Progenitor cell of endocrine pancreas (in vitro differentiated cells): Measurements from ENCODE around the gene CNGA3. TPM values are rescaled to one million over a fixed set of nuclear protein-coding genes. Genes with fewer than 3 reads are reported as not detected.
A peak's percentile ranks its signal among the peaks of the same experiment; 100 is the strongest.
"Not testable (repeated sequence)": the region's sequence is repeated elsewhere in the genome, so short reads cannot be mapped to it uniquely, and the experiment has no call there.

Experiments used
- DNase-seq: peaks from one replicate; pipeline ENCODE4 v3.0.0; 2021; ENCODE audit warnings: low spot score; ENCODE audit not compliant: unreplicated experiment
- H3K27ac Mint-ChIP-seq: 2 replicates; pipeline ENCODE4 v1.8.0; 2021; ENCODE audit warnings: mild to moderate bottlenecking, moderate library complexity, mixed read lengths
- H3K27me3 Mint-ChIP-seq: 2 replicates; pipeline ENCODE4 v1.8.0; 2021; ENCODE audit warnings: mixed read lengths
- H3K36me3 Mint-ChIP-seq: 2 replicates; pipeline ENCODE4 v1.8.0; 2022; ENCODE audit warnings: mixed read lengths; ENCODE audit not compliant: insufficient read depth
- H3K4me1 Mint-ChIP-seq: 2 replicates; pipeline ENCODE4 v1.8.0; 2021; ENCODE audit warnings: low read depth, mixed read lengths
- H3K4me3 Mint-ChIP-seq: 2 replicates; pipeline ENCODE4 v1.8.0; 2021; ENCODE audit warnings: low read depth, mild to moderate bottlenecking, moderate library complexity, mixed read lengths
- H3K9me3 Mint-ChIP-seq: 2 replicates; pipeline ENCODE4 v1.8.0; 2021; ENCODE audit warnings: low read depth, mixed read lengths
- total RNA-seq: library from RNA; stranded (reverse); gene quantifications from 2 replicates; pipeline ENCODE4 v1.2.1, GENCODE V29; 2021
- TF ChIP-seq, protein P1 (sequence below): fragments of 200-600 bp; sonication (generic); IDR thresholded peaks from one replicate; pipeline ENCODE4 v1.5.0; 2021; ENCODE audit warnings: antibody characterized with exemption, mild to moderate bottlenecking; ENCODE audit not compliant: unreplicated experiment

CNGA3 gene
- total RNA-seq, 1 donor from 2014 or later: 5.3 TPM

DNA sequence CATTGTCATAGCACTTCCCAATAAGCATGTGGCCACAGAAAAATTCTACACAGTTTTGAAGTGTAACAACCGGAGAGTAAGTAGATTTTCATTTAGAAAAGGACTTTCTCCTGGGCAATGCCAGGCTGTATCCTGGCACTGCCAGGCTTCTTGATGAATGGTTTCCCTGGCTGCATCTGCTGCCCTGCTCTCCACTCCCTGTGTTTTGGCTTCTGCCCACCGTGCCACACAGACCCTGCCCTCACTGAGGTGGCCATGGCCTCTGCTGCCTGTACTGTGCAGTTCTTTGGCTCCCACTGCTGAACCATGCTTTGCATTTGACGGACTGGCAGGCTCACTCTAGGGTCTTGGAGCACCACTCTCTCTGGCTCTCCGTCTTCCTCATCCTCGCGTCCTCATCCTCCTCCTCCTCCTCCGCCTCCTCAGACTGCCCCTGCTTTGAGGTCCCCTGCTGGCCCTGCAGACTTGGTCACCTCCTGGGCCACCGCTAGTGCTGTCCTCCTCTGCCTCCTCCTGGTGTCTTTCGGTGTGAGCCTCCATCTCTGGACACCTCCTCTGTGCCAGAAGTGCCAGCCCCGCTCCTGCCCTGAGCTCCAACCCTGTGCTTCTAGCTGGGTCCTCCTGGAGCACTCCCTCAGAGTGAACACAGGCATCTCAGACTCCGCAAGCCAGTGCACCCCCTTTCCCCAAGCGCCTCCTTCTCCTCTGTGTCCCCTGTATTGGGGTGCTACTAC, 45.9 kb upstream of the CNGA3 start:
- DNase-seq: no peak
- Mint-ChIP-seq H3K4me3 (no peak overlapping the region), H3K9me3 (no peaks in the 10 kb centered on the region), H3K27me3 (no peaks in the 10 kb centered on the region), H3K27ac (no peak overlapping the region), H3K4me1 (peaks cover 31% of the 10 kb centered on the region), H3K36me3 (no peaks in the 10 kb centered on the region)
- TF ChIP-seq, protein P1, sequence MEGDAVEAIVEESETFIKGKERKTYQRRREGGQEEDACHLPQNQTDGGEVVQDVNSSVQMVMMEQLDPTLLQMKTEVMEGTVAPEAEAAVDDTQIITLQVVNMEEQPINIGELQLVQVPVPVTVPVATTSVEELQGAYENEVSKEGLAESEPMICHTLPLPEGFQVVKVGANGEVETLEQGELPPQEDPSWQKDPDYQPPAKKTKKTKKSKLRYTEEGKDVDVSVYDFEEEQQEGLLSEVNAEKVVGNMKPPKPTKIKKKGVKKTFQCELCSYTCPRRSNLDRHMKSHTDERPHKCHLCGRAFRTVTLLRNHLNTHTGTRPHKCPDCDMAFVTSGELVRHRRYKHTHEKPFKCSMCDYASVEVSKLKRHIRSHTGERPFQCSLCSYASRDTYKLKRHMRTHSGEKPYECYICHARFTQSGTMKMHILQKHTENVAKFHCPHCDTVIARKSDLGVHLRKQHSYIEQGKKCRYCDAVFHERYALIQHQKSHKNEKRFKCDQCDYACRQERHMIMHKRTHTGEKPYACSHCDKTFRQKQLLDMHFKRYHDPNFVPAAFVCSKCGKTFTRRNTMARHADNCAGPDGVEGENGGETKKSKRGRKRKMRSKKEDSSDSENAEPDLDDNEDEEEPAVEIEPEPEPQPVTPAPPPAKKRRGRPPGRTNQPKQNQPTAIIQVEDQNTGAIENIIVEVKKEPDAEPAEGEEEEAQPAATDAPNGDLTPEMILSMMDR: no peak

DNA sequence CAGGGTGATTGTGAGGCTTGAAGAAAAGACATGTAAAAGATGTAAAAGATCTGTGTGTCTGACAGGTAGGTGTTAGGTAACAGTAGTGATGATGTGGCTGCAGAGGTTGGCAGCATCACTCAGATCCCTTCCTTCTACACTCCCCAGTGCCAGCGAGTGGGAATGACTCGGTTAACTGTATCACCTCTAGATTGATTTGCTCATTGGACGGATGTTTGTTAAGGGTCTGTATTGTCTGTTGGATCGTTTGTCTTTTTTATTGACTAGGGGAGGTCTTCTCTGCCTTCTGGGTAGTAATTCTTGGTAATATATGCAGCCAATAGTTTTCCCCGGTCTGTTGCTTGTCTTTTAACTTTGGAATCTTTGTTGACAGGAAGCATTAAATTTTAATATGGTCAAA, 44.8 kb upstream of the CNGA3 start:
- peaks cover 5% of the 10 kb centered on the region for H3K9me3 Mint-ChIP-seq
- H3K27ac Mint-ChIP-seq: no peak overlapping the region
- no peaks in the 10 kb centered on the region for H3K36me3 Mint-ChIP-seq
- peaks cover 6% of the 10 kb centered on the region for H3K27me3 Mint-ChIP-seq
- TF ChIP-seq, protein P1: no peak
- no peak overlapping the region for H3K4me3 Mint-ChIP-seq
- no peak for DNase-seq
- peaks cover 22% of the 10 kb centered on the region for H3K4me1 Mint-ChIP-seq

DNA sequence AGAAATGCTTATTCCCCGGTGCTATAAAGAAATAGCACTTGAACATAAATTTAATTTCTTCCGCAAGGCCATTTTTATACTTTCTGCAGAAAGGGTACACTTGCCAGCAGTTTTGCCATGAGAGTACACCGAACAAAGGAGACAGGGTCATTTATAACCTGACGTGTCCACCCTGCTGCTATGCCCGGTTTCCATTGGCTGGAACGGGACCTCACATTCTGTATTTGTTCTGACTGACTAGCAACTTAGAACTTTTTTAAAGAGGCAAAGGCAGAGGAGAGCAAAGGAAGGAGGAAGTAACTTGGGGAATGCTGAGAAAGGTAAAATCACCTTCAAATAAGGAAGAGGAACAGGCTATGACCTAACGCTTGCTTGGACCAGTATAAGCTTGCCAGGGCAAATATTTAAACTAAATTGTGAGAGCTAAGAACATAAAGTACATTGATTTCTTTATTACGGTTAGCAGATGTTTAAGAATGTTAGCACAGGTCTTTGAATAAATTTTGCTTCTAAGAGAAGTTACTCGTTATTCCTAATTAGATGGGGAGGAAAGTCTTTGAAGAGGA, 39.0 kb upstream of the CNGA3 start:
- H3K9me3 Mint-ChIP-seq, DNase-seq, H3K36me3 Mint-ChIP-seq, H3K4me1 Mint-ChIP-seq, H3K27me3 Mint-ChIP-seq, H3K4me3 Mint-ChIP-seq, H3K27ac Mint-ChIP-seq: not testable (repeated sequence)

DNA sequence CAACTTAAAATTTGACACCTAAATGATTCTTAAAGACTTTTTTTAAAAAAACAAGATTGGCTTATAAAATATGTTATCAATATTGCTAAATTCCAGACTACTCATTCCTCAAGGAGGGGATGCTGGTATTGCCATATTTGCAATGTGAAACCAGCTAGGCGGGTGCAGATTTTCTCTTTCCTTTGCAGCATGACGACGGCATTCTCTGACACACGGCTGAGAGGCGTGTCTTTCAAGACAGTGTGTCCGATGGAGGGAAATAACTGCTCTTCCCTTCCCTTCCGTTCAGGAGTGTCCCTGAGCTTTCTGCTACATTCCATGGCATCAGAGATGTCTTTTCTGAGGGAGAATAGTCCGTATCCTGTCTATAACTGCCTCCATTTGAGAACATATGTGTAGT, 38.2 kb upstream of the CNGA3 start:
- no peak overlapping the region for H3K4me3 Mint-ChIP-seq
- no peak overlapping the region for H3K27ac Mint-ChIP-seq
- TF ChIP-seq, protein P1: no peak
- H3K36me3 Mint-ChIP-seq: no peaks in the 10 kb centered on the region
- no peak for DNase-seq
- peaks cover 5% of the 10 kb centered on the region for H3K4me1 Mint-ChIP-seq
- H3K27me3 Mint-ChIP-seq: peaks cover 9% of the 10 kb centered on the region
- H3K9me3 Mint-ChIP-seq: peaks cover 5% of the 10 kb centered on the region

DNA sequence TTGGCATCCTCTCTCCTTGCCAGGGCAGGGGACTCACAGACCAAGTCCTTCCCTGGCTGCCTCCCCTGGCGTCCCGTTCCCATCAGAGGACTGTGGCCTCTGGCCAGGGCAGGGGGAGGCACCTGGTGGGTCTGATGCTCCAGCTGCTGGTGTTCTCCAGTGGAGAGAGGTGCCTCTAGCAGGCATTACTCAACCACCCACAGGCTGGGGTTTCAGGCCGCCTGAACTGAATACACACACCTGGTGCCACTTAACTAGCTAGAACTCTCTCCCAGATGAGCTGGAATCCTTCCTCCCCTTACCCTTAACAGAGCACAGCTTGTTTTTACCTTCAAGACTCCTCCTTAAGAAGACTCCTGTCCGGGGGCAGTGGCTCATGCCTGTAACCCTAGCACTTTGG, 37.7 kb upstream of the CNGA3 start:
- TF ChIP-seq, protein P1: no peak
- Mint-ChIP-seq H3K4me3 (no peak overlapping the region), H3K36me3 (no peaks in the 10 kb centered on the region), H3K9me3 (peaks cover 5% of the 10 kb centered on the region), H3K27me3 (peaks cover 9% of the 10 kb centered on the region), H3K4me1 (peaks cover 5% of the 10 kb centered on the region), H3K27ac (peak overlapping the region; percentile 43)
- DNase-seq: no peak

DNA sequence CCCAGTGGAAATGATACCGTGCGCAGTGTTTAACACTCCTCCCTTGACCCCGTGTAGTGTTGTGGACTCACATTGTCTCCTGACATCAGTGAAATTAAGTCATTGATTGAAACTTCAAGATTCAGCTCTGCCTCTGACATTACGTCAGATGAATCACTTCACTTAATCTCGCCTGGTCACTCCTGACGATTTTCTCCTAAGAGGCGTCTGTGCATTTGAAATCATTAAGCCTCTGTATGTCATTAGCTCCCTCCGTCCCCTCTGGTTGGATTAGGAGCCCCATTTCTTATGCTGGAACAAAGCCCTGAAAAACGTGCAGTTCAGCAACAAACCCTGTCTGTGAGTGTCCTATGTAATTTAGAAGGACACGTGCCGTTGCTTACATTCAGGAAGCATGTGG, 36.7 kb upstream of the CNGA3 start:
- peaks cover 5% of the 10 kb centered on the region for H3K9me3 Mint-ChIP-seq
- DNase-seq: no peak
- peaks cover 5% of the 10 kb centered on the region for H3K4me1 Mint-ChIP-seq
- no peaks in the 10 kb centered on the region for H3K36me3 Mint-ChIP-seq
- peaks cover 9% of the 10 kb centered on the region for H3K27me3 Mint-ChIP-seq
- TF ChIP-seq, protein P1: no peak
- H3K27ac Mint-ChIP-seq: no peak overlapping the region
- no peak overlapping the region for H3K4me3 Mint-ChIP-seq
